Caco-2 (cell line): Measurements from ENCODE around the gene VGLL1. TPM values are rescaled to one million over a fixed set of nuclear protein-coding genes. Genes with fewer than 3 reads are reported as not detected.
A peak's percentile ranks its signal among the peaks of the same experiment; 100 is the strongest.

Experiments used
- BruUV-seq: library from RNA; stranded (reverse); fragments of 400-500 nt; replicated peaks from 2 replicates; lab custom pipeline; 2021; lab: Mats Ljungman, UMichigan
- CTCF ChIA-PET: fragments of 300-600 bp; sonication (Branson Sonifier 250); formaldehyde crosslinking; loops from one replicate; lab custom pipeline; 2022; ENCODE audit warnings: antibody characterized with exemption; lab: Charles Lee
- POLR2A ChIA-PET: fragments of 300-600 bp; sonication (Branson Sonifier 250); formaldehyde crosslinking; loops from one replicate; lab custom pipeline; 2022; ENCODE audit warnings: antibody characterized with exemption; lab: Charles Lee
- DNase-seq, 2 experiments: peaks; one replicate each; pipeline versions ENCODE4 v3.0.0 to v3.0.0-alpha.2; 2020 to 2022
- H3K27me3 ChIP-seq: replicated peaks from 2 replicates; pipeline ENCODE4 v1.6.0; 2011; ENCODE audit warnings: low read length; ENCODE audit not compliant: control insufficient read depth, insufficient read depth
- H3K36me3 ChIP-seq: 2 replicates; pipeline ENCODE4 v1.5.1; 2011; ENCODE audit warnings: low read length; ENCODE audit not compliant: control insufficient read depth, insufficient read depth
- H3K4me1 ChIP-seq: fragments of 250-450 bp; sonication (Bioruptor Pico); 2 replicates; pipeline ENCODE4 v1.5.1; 2020; ENCODE audit warnings: mild to moderate bottlenecking
- H3K4me3 ChIP-seq: 2 replicates; pipeline ENCODE4 v1.5.1; 2011; ENCODE audit warnings: low read depth, mild to moderate bottlenecking, control low read depth, low read length
- H3K9me3 ChIP-seq: fragments of 250-450 bp; sonication (Bioruptor Pico); 2 replicates; pipeline ENCODE4 v1.5.1; 2020; ENCODE audit warnings: mild to moderate bottlenecking, moderate library complexity
- H3K27ac Mint-ChIP-seq: one replicate; pipeline ENCODE4 v1.8.0; 2022; ENCODE audit warnings: mixed read lengths; ENCODE audit not compliant: unreplicated experiment
- H3K27me3 Mint-ChIP-seq: one replicate; pipeline ENCODE4 v1.8.0; 2022; ENCODE audit warnings: mixed read lengths; ENCODE audit not compliant: insufficient read depth, unreplicated experiment
- H3K36me3 Mint-ChIP-seq: one replicate; pipeline ENCODE4 v1.8.0; 2022; ENCODE audit warnings: mild to moderate bottlenecking, mixed read lengths; ENCODE audit not compliant: insufficient read depth, unreplicated experiment
- H3K4me1 Mint-ChIP-seq: one replicate; pipeline ENCODE4 v1.8.0; 2022; ENCODE audit warnings: low read depth, mixed read lengths; ENCODE audit not compliant: unreplicated experiment
- H3K4me3 Mint-ChIP-seq: one replicate; pipeline ENCODE4 v1.8.0; 2022; ENCODE audit warnings: mild to moderate bottlenecking, moderate library complexity, mixed read lengths; ENCODE audit not compliant: unreplicated experiment
- H3K9me3 Mint-ChIP-seq: one replicate; pipeline ENCODE4 v1.8.0; 2022; ENCODE audit warnings: mixed read lengths; ENCODE audit not compliant: unreplicated experiment
- CTCF ChIP-seq, 2 experiments: fragments of 200-600 bp in 1 of 2; IDR thresholded peaks; 1 replicate in 1 of 2; 2 replicates in 1 of 2; pipeline versions ENCODE4 v1.5.1 to v1.8.0; 2011 to 2022; ENCODE audit warnings: antibody characterized with exemption in 1 of 2, control low read depth in 1 of 2, inconsistent platforms in 1 of 2, low read depth in 1 of 2, low read length in 1 of 2, mild to moderate bottlenecking in 1 of 2, moderate library complexity in 1 of 2; ENCODE audit not compliant: insufficient read depth in 1 of 2, severe bottlenecking in 1 of 2, unreplicated experiment in 1 of 2
- intact Hi-C: fragments of 100-400 bp; cut with micrococcal nuclease; formaldehyde crosslinking; loops from one replicate; pipeline ENCODE4 v1.10.0; 2022; ENCODE audit not compliant: unreplicated experiment
- total RNA-seq: library from RNA; stranded (reverse); gene quantifications from 2 replicates; pipeline ENCODE4 v1.2.3, GENCODE V29; 2022

Gene VGLL1
- total RNA-seq, 1 experiment from 2014 or later = 49.5 TPM

GRCh38 chrX:136534131-136534530 lies 2.1 kb downstream of the VGLL1 start:
- POLR2A ChIA-PET = no interaction called here
- no peak for DNase-seq
- CTCF ChIA-PET = no interaction called here
- Mint-ChIP-seq H3K9me3 (no peaks in the 10 kb centered on the region), H3K27ac (no peak overlapping the region), H3K36me3 (peaks cover 20% of the 10 kb centered on the region), H3K4me3 (peak overlapping the region; percentile 91), H3K27me3 (no peaks in the 10 kb centered on the region), H3K4me1 (peaks cover 26% of the 10 kb centered on the region)
- Histone ChIP-seq H3K4me1 (peaks cover 12% of the 10 kb centered on the region), H3K4me3 (no peak overlapping the region), H3K9me3 (no peaks in the 10 kb centered on the region), H3K27me3 (no peaks in the 10 kb centered on the region), H3K36me3 (no peaks in the 10 kb centered on the region)
- no TSS peak for BruUV-seq
- intact Hi-C loops = no loop called here
- TF ChIP-seq CTCF (IDR thresholded peaks at IDR 0.05; ENCODE audit: insufficient read depth in 1 of 2, low read depth in 1 of 2, low read length in 1 of 2, severe bottlenecking in 1 of 2, unreplicated experiment in 1 of 2) = no peak

GRCh38 chrX:136538811-136539210 lies 6.8 kb downstream of the VGLL1 start:
- H3K27ac Mint-ChIP-seq = no peak overlapping the region
- H3K27me3 Mint-ChIP-seq = no peaks in the 10 kb centered on the region
- H3K4me3 ChIP-seq = no peak overlapping the region
- ChIA-PET CTCF (interaction anchor here (0.6 kb wide), 1 partner anchor 170 kb away, joined by 3 read pairs; no protein-coding TSS in a partner anchor), POLR2A (no interaction called here)
- H3K27me3 ChIP-seq = no peaks in the 10 kb centered on the region
- no peaks in the 10 kb centered on the region for H3K9me3 Mint-ChIP-seq
- DNase-seq = no peak
- H3K4me3 Mint-ChIP-seq = no peak overlapping the region
- peaks cover 17% of the 10 kb centered on the region for H3K4me1 Mint-ChIP-seq
- H3K36me3 Mint-ChIP-seq = peaks cover 43% of the 10 kb centered on the region
- no peaks in the 10 kb centered on the region for H3K36me3 ChIP-seq
- no peaks in the 10 kb centered on the region for H3K9me3 ChIP-seq
- intact Hi-C loops = no loop called here
- no TSS peak for BruUV-seq
- H3K4me1 ChIP-seq = no peaks in the 10 kb centered on the region
- TF ChIP-seq CTCF (IDR thresholded peaks at IDR 0.05; ENCODE audit: insufficient read depth in 1 of 2, low read depth in 1 of 2, low read length in 1 of 2, severe bottlenecking in 1 of 2, unreplicated experiment in 1 of 2) = no peak

GRCh38 chrX:136540226-136540625 lies 8.2 kb downstream of the VGLL1 start:
- Mint-ChIP-seq H3K27ac (no peak overlapping the region), H3K9me3 (no peaks in the 10 kb centered on the region), H3K4me3 (no peak overlapping the region), H3K4me1 (peaks cover 17% of the 10 kb centered on the region), H3K27me3 (no peaks in the 10 kb centered on the region), H3K36me3 (peaks cover 44% of the 10 kb centered on the region)
- no peaks in the 10 kb centered on the region for H3K36me3 ChIP-seq
- CTCF ChIA-PET = no interaction called here
- no peak for TF ChIP-seq CTCF (IDR thresholded peaks at IDR 0.05; ENCODE audit: insufficient read depth in 1 of 2, low read depth in 1 of 2, low read length in 1 of 2, severe bottlenecking in 1 of 2, unreplicated experiment in 1 of 2)
- no peaks in the 10 kb centered on the region for H3K9me3 ChIP-seq
- intact Hi-C loops = no loop called here
- no TSS peak for BruUV-seq
- no peak for DNase-seq
- H3K4me1 ChIP-seq = no peaks in the 10 kb centered on the region
- no peak overlapping the region for H3K4me3 ChIP-seq
- no peaks in the 10 kb centered on the region for H3K27me3 ChIP-seq
- POLR2A ChIA-PET = no interaction called here
